HepG2 (cell line): Measurements from ENCODE around the gene KAT7. TPM values are rescaled to one million over a fixed set of nuclear protein-coding genes. Genes with fewer than 3 reads are reported as not detected.

Experiments used
- ATAC-seq: fragments of 200-7000 bp; cut with Tn5 transposase; 3 replicates; pipeline ENCODE4 v1.9.1; 2020; ENCODE audit warnings: mild to moderate bottlenecking, moderate library complexity
- BruUV-seq: library from RNA; stranded (reverse); fragments of 400-500 nt; replicated peaks from 2 replicates; lab custom pipeline; 2021; lab: Mats Ljungman, UMichigan
- CTCF ChIA-PET: fragments of 300-600 bp; formaldehyde crosslinking; extraction: SDS; loops from one replicate; lab custom pipeline; 2021; ENCODE audit warnings: low total read pairs, inconsistent platforms, low intra/inter-chr PET ratio; lab: Yijun Ruan, JAX
- POLR2A ChIA-PET: fragments of 350-600 bp; sonication (Branson Sonifier 250); formaldehyde crosslinking; loops from one replicate; lab custom pipeline; 2020; ENCODE audit warnings: antibody characterized with exemption, inconsistent platforms; lab: Yijun Ruan, JAX
- DNase-seq: peaks from one replicate; pipeline ENCODE4 v3.0.0-alpha.2; 2015; ENCODE audit warnings: low spot score
- FAIRE-seq: peaks from 3 replicates; lab custom pipeline; 2011; peaks lifted over from hg19 to GRCh38; lab: Jason Lieb, UNC
- H2AFZ ChIP-seq: one replicate; pipeline ENCODE4 v1.6.1; 2011; ENCODE audit warnings: low read length, inconsistent platforms
- H3K27ac ChIP-seq: fragments of 300-600 bp; 3 replicates; pipeline ENCODE4 v1.8.0; 2011; ENCODE audit warnings: mixed run types, mild to moderate bottlenecking, mixed read lengths, low read length, inconsistent platforms; ENCODE audit not compliant: insufficient read depth; ENCODE audit errors: extremely low read length
- H3K27me3 ChIP-seq, 2 experiments: fragments of 200-600 bp in 1 of 2; 2 replicates in 1 of 2; 3 replicates in 1 of 2; pipeline versions ENCODE4 v1.6.0 to v1.8.0; 2011; ENCODE audit warnings: low read length in 2 of 2, mild to moderate bottlenecking in 2 of 2, moderate library complexity in 2 of 2, inconsistent platforms in 1 of 2; ENCODE audit not compliant: insufficient read depth in 2 of 2, control insufficient read depth in 1 of 2
- H3K36me3 ChIP-seq, 2 experiments: fragments of 200-600 bp in 1 of 2; replicated peaks in 1 of 2; 2 replicates in 1 of 2; 3 replicates in 1 of 2; pipeline versions ENCODE4 v1.5.1 to v1.8.0; 2011; ENCODE audit warnings: low read length in 2 of 2, inconsistent platforms in 1 of 2; ENCODE audit not compliant: insufficient read depth in 2 of 2, control insufficient read depth in 1 of 2
- H3K4me1 ChIP-seq: 2 replicates; pipeline ENCODE4 v1.5.1; 2012; ENCODE audit warnings: low read length, inconsistent platforms; ENCODE audit not compliant: insufficient read depth
- H3K4me2 ChIP-seq: 2 replicates; pipeline ENCODE4 v1.6.0; 2011; ENCODE audit warnings: low read depth, low read length, inconsistent platforms
- H3K4me3 ChIP-seq, 3 experiments: fragments of 200-600 bp in 1 of 3; sonication (generic), shearing (Covaris generic) in 1 of 3; replicated peaks in 1 of 3; 2 replicates each; pipeline ENCODE4 v1.5.1; 2011 to 2016; ENCODE audit warnings: low read length in 3 of 3, inconsistent platforms in 2 of 3, low read depth in 2 of 3, mild to moderate bottlenecking in 2 of 3, control low read depth in 1 of 3, mixed read lengths in 1 of 3; ENCODE audit not compliant: insufficient read depth in 1 of 3
- H3K79me2 ChIP-seq: one replicate; pipeline ENCODE4 v1.6.1; 2011; ENCODE audit warnings: low read length, inconsistent platforms; ENCODE audit not compliant: insufficient read depth
- H3K9ac ChIP-seq: 2 replicates; pipeline ENCODE4 v1.6.0; 2011; ENCODE audit warnings: mild to moderate bottlenecking, low read depth, low read length, inconsistent platforms; ENCODE audit not compliant: insufficient read depth
- H3K9me3 ChIP-seq: 2 replicates; pipeline ENCODE4 v1.5.1; 2012; ENCODE audit warnings: mild to moderate bottlenecking, low read length
- H4K20me1 ChIP-seq: 2 replicates; pipeline ENCODE4 v1.6.0; 2011; ENCODE audit warnings: inconsistent platforms, mild to moderate bottlenecking, low read length, moderate library complexity; ENCODE audit not compliant: insufficient read depth
- CREB3 ChIP-seq: sonication (generic); formaldehyde crosslinking; IDR thresholded peaks from 2 replicates; pipeline ENCODE4 v1.5.0; 2020; ENCODE audit warnings: missing genetic modification reagents
- MYNN ChIP-seq: sonication (generic); formaldehyde crosslinking; IDR thresholded peaks from 2 replicates; pipeline ENCODE4 v1.4.0; 2020; ENCODE audit warnings: mild to moderate bottlenecking, low read depth, missing genetic modification reagents
- TFDP1 ChIP-seq: IDR thresholded peaks from 2 replicates; pipeline ENCODE4 v1.6.1; 2016; ENCODE audit warnings: missing compliant biosample characterization, missing genetic modification reagents, borderline replicate concordance
- ZBTB4 ChIP-seq: sonication (generic); formaldehyde crosslinking; IDR thresholded peaks from 2 replicates; pipeline ENCODE4 v1.4.0; 2020; ENCODE audit warnings: missing genetic modification reagents, mild to moderate bottlenecking, borderline replicate concordance
- ZEB1 ChIP-seq: IDR thresholded peaks from 2 replicates; pipeline ENCODE4 v1.6.1; 2012; ENCODE audit warnings: mild to moderate bottlenecking, low read depth, inconsistent platforms; ENCODE audit not compliant: insufficient replicate concordance
- ZFP36L1 ChIP-seq: sonication (generic); formaldehyde crosslinking; IDR thresholded peaks from 2 replicates; pipeline ENCODE4 v1.8.0; 2022; ENCODE audit warnings: mild to moderate bottlenecking, missing genetic modification reagents, moderate library complexity
- ZNF414 ChIP-seq: sonication (generic); formaldehyde crosslinking; IDR thresholded peaks from 2 replicates; pipeline ENCODE4 v1.5.0; 2020; ENCODE audit warnings: missing genetic modification reagents
- ZNF44 ChIP-seq: sonication (generic); formaldehyde crosslinking; IDR thresholded peaks from 2 replicates; pipeline ENCODE4 v1.5.1; 2020; ENCODE audit warnings: mild to moderate bottlenecking, missing genetic modification reagents
- ZNF572 ChIP-seq: sonication (generic); formaldehyde crosslinking; IDR thresholded peaks from 2 replicates; pipeline ENCODE4 v1.5.1; 2020; ENCODE audit warnings: mild to moderate bottlenecking, missing genetic modification reagents
- ZNF816 ChIP-seq: sonication (generic); formaldehyde crosslinking; IDR thresholded peaks from 2 replicates; pipeline ENCODE4 v1.8.0; 2022; ENCODE audit warnings: missing genetic modification reagents, mild to moderate bottlenecking, borderline replicate concordance
- ZXDC ChIP-seq: sonication (generic); formaldehyde crosslinking; IDR thresholded peaks from 2 replicates; pipeline ENCODE4 v1.5.0; 2020; ENCODE audit warnings: mild to moderate bottlenecking, missing genetic modification reagents
- WGBS: methylation state at CpG from one replicate; pipeline ENCODE4 v1.1.6; 2017; ENCODE audit warnings: low lambda C conversion rate; 5-methylcytosine and 5-hydroxymethylcytosine counted together
- in situ Hi-C: cut with HindIII; loops from 2 replicates; pipeline ENCODE4 v1.10.0; 2017; ENCODE audit warnings: low pct_unique_long_range_greater_than_20kb; ENCODE audit not compliant: extremely low pct_ligation_motif_present
- intact Hi-C: fragments of 100-400 bp; cut with micrococcal nuclease; formaldehyde crosslinking; loops from one replicate; pipeline ENCODE4 v1.10.0; 2022; ENCODE audit not compliant: unreplicated experiment
- polyA plus RNA-seq, 8 experiments: library from polyadenylated mRNA; depleted of rRNA in 3 of 8; stranded (reverse) in 7 of 8; unstranded in 1 of 8; fragments of >200 nt; fragmentation: Illumina TruSeq in 4 of 8; extraction: Trizol in 4 of 8; gene quantifications; 2 replicates each; pipeline versions ENCODE4 v1.2.1 to v1.2.3, GENCODE V29; 2011 to 2016; ENCODE audit warnings: low read depth in 4 of 8, missing spikeins in 1 of 8, mixed read lengths in 1 of 8; ENCODE audit not compliant: insufficient read depth in 1 of 8
- total RNA-seq, 5 experiments: library from RNA; depleted of rRNA; stranded (reverse); fragments of >200 nt; fragmentation: Illumina TruSeq; extraction: Trizol; gene quantifications; 2 replicates each; pipeline ENCODE4 v1.2.3, GENCODE V29; 2016; ENCODE audit warnings: low read depth in 1 of 5
- TF ChIP-seq, protein P1 (sequence below): sonication (generic); formaldehyde crosslinking; IDR thresholded peaks from 2 replicates; pipeline ENCODE4 v1.8.0; 2022; ENCODE audit warnings: mild to moderate bottlenecking, missing genetic modification reagents

Gene KAT7
- total and polyA plus RNA-seq, 2 of the 13 experiments (the other 11 are each of a cell fraction or from before 2014, with no cell fraction given): 21.2 to 39.2 TPM

GRCh38 chr17:49789243-49789578 is 730 bp downstream of the KAT7 start:
- H3K9me3 ChIP-seq: no peaks in the 10 kb centered on the region
- H3K4me2 ChIP-seq: peak overlapping the region; percentile 93
- no peak overlapping the region for H2AFZ ChIP-seq
- ATAC-seq (no peak), FAIRE-seq (no peak), DNase-seq (no peak)
- H4K20me1 ChIP-seq: peaks cover 21% of the 10 kb centered on the region
- peaks cover 26% of the 10 kb centered on the region for H3K4me1 ChIP-seq
- ChIA-PET POLR2A (interaction anchor here (1.4 to 3.7 kb wide), 4 partner anchors 26 to 375 kb away, joined by 3 to 63 read pairs (median 10); partner anchors contain the start of genes FAM117A, PHB1 and SPOP), CTCF (no interaction called here)
- peak overlapping the region; percentile 64 to 100 (median 71) for H3K4me3 ChIP-seq
- no TSS peak for BruUV-seq
- peaks cover 50% of the 10 kb centered on the region for H3K79me2 ChIP-seq
- H3K27me3 ChIP-seq: no peaks in the 10 kb centered on the region
- 11% methylated on average over 11 of the region's 17 CpGs for WGBS
- H3K9ac ChIP-seq: peak overlapping the region; percentile 57; the same call in 1 of the 2 replicates
- H3K36me3 ChIP-seq: peaks cover 20 to 34% of the 10 kb centered on the region in 2 experiments
- in situ Hi-C loops (loop anchor here (5.0 kb wide), 1 partner anchor 222 kb away; no protein-coding TSS in a partner anchor), intact Hi-C loops (loop anchor here (1.0 kb wide), 2 partner anchors 25 to 81 kb away; partner anchors contain the start of gene FAM117A)
- H3K27ac ChIP-seq: no peak overlapping the region
- TF ChIP-seq CREB3 (0 out of 2 replicates have a peak, but pooled peaks have one; percentile 9), ZFP36L1 (CRISPR knock-in tag) (0 out of 2 replicates have a peak, but pooled peaks have one; percentile 72), TFDP1 (CRISPR knock-in tag) (0 out of 2 replicates have a peak, but pooled peaks have one; percentile 65), ZNF572 (CRISPR knock-in tag) (0 out of 2 replicates have a peak, but pooled peaks have one; percentile 32), ZNF816 (CRISPR knock-in tag) (0 out of 2 replicates have a peak, but pooled peaks have one; percentile 4), ZBTB4 (CRISPR knock-in tag) (no peak), MYNN (CRISPR knock-in tag) (no peak), ZNF44 (CRISPR knock-in tag) (no peak), ZEB1 (peak; percentile 47), ZNF414 (CRISPR knock-in tag) (no peak), ZXDC (CRISPR knock-in tag) (no peak)
- TF ChIP-seq, protein P1, sequence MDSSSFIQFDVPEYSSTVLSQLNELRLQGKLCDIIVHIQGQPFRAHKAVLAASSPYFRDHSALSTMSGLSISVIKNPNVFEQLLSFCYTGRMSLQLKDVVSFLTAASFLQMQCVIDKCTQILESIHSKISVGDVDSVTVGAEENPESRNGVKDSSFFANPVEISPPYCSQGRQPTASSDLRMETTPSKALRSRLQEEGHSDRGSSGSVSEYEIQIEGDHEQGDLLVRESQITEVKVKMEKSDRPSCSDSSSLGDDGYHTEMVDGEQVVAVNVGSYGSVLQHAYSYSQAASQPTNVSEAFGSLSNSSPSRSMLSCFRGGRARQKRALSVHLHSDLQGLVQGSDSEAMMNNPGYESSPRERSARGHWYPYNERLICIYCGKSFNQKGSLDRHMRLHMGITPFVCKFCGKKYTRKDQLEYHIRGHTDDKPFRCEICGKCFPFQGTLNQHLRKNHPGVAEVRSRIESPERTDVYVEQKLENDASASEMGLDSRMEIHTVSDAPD: no peak
